Fibroblast of lung (primary cell): ENCODE results near the gene SRL.
"Not testable (repeated sequence)": the region's sequence is repeated elsewhere in the genome, so short reads cannot be mapped to it uniquely, and the experiment has no call there.

ENCODE experiments used
- CTCF ChIP-seq, 2 donors: IDR thresholded peaks in 1 of 2; conservative IDR thresholded peaks in 1 of 2; 1 replicate in 1 of 2; 2 replicates in 1 of 2; pipeline ENCODE4 v1.5.1; 2011 to 2012; ENCODE audit warnings: low read length in 2 of 2, control low read depth in 1 of 2, inconsistent platforms in 1 of 2, low read depth in 1 of 2, mild to moderate bottlenecking in 1 of 2
- EZH2 ChIP-seq: IDR thresholded peaks from 2 replicates; pipeline ENCODE4 v1.5.1; 2012; ENCODE audit warnings: low read length, control low read depth, mild to moderate bottlenecking; ENCODE audit errors: missing control alignments

GRCh38 chr16:4156503-4156902 is 85.4 kb downstream of the SRL start:
- TF ChIP-seq EZH2; CTCF (conservative IDR thresholded peaks at IDR 0.05 in 1 of 2, IDR thresholded peaks at IDR 0.05 in 1 of 2; ENCODE audit: low read depth in 1 of 2, low read length in 2 of 2): not testable (repeated sequence)
